Endothelial cell of umbilical vein (primary cell): ENCODE measurements around the gene SPIRE1. TPM values are rescaled to one million over a fixed set of nuclear protein-coding genes. Genes with fewer than 3 reads are reported as not detected.

Experiments used
- BruUV-seq: library from RNA; stranded (reverse); fragments of 400-500 nt; replicated peaks from 2 replicates; lab custom pipeline; 2021; lab: Mats Ljungman, UMichigan
- CTCF ChIA-PET: fragments of 300-600, 350-600 bp; sonication (Branson Sonifier 250); formaldehyde crosslinking; loops from one replicate; lab custom pipeline; 2021; ENCODE audit warnings: antibody characterized with exemption, inconsistent platforms; lab: Charles Lee
- POLR2A ChIA-PET: fragments of 300-600, 350-600 bp; sonication (Branson Sonifier 250); formaldehyde crosslinking; loops from one replicate; lab custom pipeline; 2021; ENCODE audit warnings: antibody characterized with exemption, inconsistent platforms; lab: Charles Lee
- DNase-seq: peaks from one replicate; pipeline ENCODE4 v3.0.0-alpha.2; 2011; ENCODE audit warnings: low read depth, low spot score
- FAIRE-seq: peaks from 2 replicates; lab custom pipeline; 2011; peaks lifted over from hg19 to GRCh38; lab: Jason Lieb, UNC
- H2AFZ ChIP-seq: 2 replicates; pipeline ENCODE4 v1.6.0; 2012; ENCODE audit warnings: low read depth, low read length, control low read depth, inconsistent platforms
- H3K27ac ChIP-seq: 2 replicates; pipeline ENCODE4 v1.5.1; 2011; ENCODE audit warnings: low read depth, mild to moderate bottlenecking, control low read depth, low read length, moderate library complexity; ENCODE audit not compliant: insufficient read depth
- H3K27me3 ChIP-seq, 2 experiments: 2 replicates each; pipeline versions ENCODE4 v1.6.0 to v1.6.1; 2011; ENCODE audit warnings: low read length in 2 of 2, mixed read lengths in 1 of 2; ENCODE audit not compliant: control insufficient read depth in 2 of 2, insufficient read depth in 2 of 2
- H3K36me3 ChIP-seq, 2 experiments: 2 replicates in 1 of 2; 3 replicates in 1 of 2; pipeline ENCODE4 v1.5.1; 2011; ENCODE audit warnings: low read length in 2 of 2, mild to moderate bottlenecking in 1 of 2, moderate library complexity in 1 of 2; ENCODE audit not compliant: control insufficient read depth in 2 of 2, insufficient read depth in 2 of 2; ENCODE audit errors: extremely low read depth in 1 of 2
- H3K4me1 ChIP-seq: 3 replicates; pipeline ENCODE4 v1.5.1; 2011; ENCODE audit warnings: mild to moderate bottlenecking, low read length; ENCODE audit not compliant: control insufficient read depth, insufficient read depth; ENCODE audit errors: extremely low read depth
- H3K4me2 ChIP-seq: 2 replicates; pipeline ENCODE4 v1.6.1; 2011; ENCODE audit warnings: low read length, control low read depth, mixed read lengths; ENCODE audit not compliant: insufficient read depth
- H3K4me3 ChIP-seq, 3 experiments: fragments of 200-600 bp in 1 of 3; sonication (generic), shearing (Covaris generic) in 1 of 3; replicated peaks in 1 of 3; 2 replicates each; pipeline ENCODE4 v1.5.1; 2011 to 2016; ENCODE audit warnings: control low read depth in 3 of 3, low read length in 3 of 3, mild to moderate bottlenecking in 2 of 3, inconsistent platforms in 1 of 3, low read depth in 1 of 3, moderate library complexity in 1 of 3; ENCODE audit not compliant: insufficient read depth in 1 of 3
- H3K79me2 ChIP-seq: 2 replicates; pipeline ENCODE4 v1.6.0; 2012; ENCODE audit warnings: low read length, inconsistent platforms; ENCODE audit not compliant: control insufficient read depth, insufficient read depth
- H3K9ac ChIP-seq: replicated peaks from 2 replicates; pipeline ENCODE3; 2011; ENCODE audit warnings: low read length, control low read depth; ENCODE audit not compliant: insufficient read depth; ENCODE audit errors: extremely low read depth
- H3K9me1 ChIP-seq: replicated peaks from 3 replicates; pipeline ENCODE4 v1.6.0; 2011; ENCODE audit warnings: mild to moderate bottlenecking, low read length; ENCODE audit not compliant: control insufficient read depth, insufficient read depth; ENCODE audit errors: extremely low read depth
- H3K9me3 ChIP-seq: replicated peaks from 2 replicates; pipeline ENCODE4 v1.5.1; 2012; ENCODE audit warnings: low read length, inconsistent platforms; ENCODE audit not compliant: control insufficient read depth, insufficient read depth
- H4K20me1 ChIP-seq: replicated peaks from 2 replicates; pipeline ENCODE3; 2011; ENCODE audit warnings: mild to moderate bottlenecking, low read length; ENCODE audit not compliant: control insufficient read depth, insufficient read depth; ENCODE audit errors: extremely low read depth
- EZH2 ChIP-seq: IDR thresholded peaks from 2 replicates; pipeline ENCODE4 v1.6.1; 2012; ENCODE audit warnings: borderline replicate concordance, low read depth, mild to moderate bottlenecking, moderate library complexity, low read length, inconsistent platforms; ENCODE audit not compliant: severe bottlenecking
- FOS ChIP-seq: IDR thresholded peaks from 2 replicates; pipeline ENCODE4 v1.6.1; 2011; ENCODE audit warnings: mild to moderate bottlenecking, low read length, moderate library complexity, borderline replicate concordance; ENCODE audit not compliant: insufficient read depth
- GATA2 ChIP-seq: IDR thresholded peaks from 2 replicates; pipeline ENCODE4 v1.7.0; 2011; ENCODE audit warnings: low read depth, mild to moderate bottlenecking, moderate library complexity, mixed read lengths, low read length; ENCODE audit not compliant: insufficient read length, insufficient read depth
- JUN ChIP-seq: IDR thresholded peaks from 2 replicates; pipeline ENCODE4 v1.6.1; 2011; ENCODE audit warnings: borderline replicate concordance, low read depth; ENCODE audit not compliant: insufficient read length, insufficient read depth
- MYC ChIP-seq: IDR thresholded peaks from one replicate; pipeline ENCODE4 v1.6.1; 2011; ENCODE audit warnings: mild to moderate bottlenecking, low read depth, low read length
- POLR2A ChIP-seq: IDR thresholded peaks from 2 replicates; pipeline ENCODE4 v1.6.1; 2012; ENCODE audit warnings: low read depth, mild to moderate bottlenecking, control low read depth, low read length
- POLR2AphosphoS5 ChIP-seq: IDR thresholded peaks from 2 replicates; pipeline ENCODE4 v1.6.1; 2012; ENCODE audit warnings: low read depth, mild to moderate bottlenecking, control low read depth, low read length, moderate library complexity; ENCODE audit not compliant: insufficient read depth
- dilution Hi-C: fragments of 300-500 bp; cut with MboI; formaldehyde crosslinking; loops from one replicate; pipeline ENCODE4 v1.15.0; 2019; ENCODE audit warnings: low sequenced_read_pairs; ENCODE audit not compliant: extremely low pct_ligation_motif_present
- intact Hi-C: fragments of 100-400 bp; cut with micrococcal nuclease; formaldehyde crosslinking; loops from one replicate; pipeline ENCODE4 v1.10.0; 2022
- polyA plus RNA-seq, 4 experiments: library from polyadenylated mRNA; depleted of rRNA in 3 of 4; stranded (reverse) in 3 of 4; unstranded in 1 of 4; fragments of >200 nt; gene quantifications; 2 replicates each; pipeline versions ENCODE4 v1.2.1 to v1.2.3, GENCODE V29; 2011 to 2012; ENCODE audit warnings: missing spikeins in 1 of 4
- total RNA-seq: library from RNA; stranded (reverse); gene quantifications from 2 replicates; pipeline ENCODE4 v1.2.3, GENCODE V29; 2021
- TF ChIP-seq, protein P1 (sequence below): IDR thresholded peaks from 2 replicates; pipeline ENCODE4 v1.6.1; 2011; ENCODE audit not compliant: insufficient read depth, insufficient read length
- TF ChIP-seq, protein P2 (sequence below), 2 donors: IDR thresholded peaks; 1 replicate in 1 of 2; 2 replicates in 1 of 2; pipeline ENCODE4 v1.5.1; 2011; ENCODE audit warnings: low read length in 2 of 2, mild to moderate bottlenecking in 2 of 2, moderate library complexity in 2 of 2, control low read depth in 1 of 2, inconsistent platforms in 1 of 2, low read depth in 1 of 2; ENCODE audit not compliant: insufficient read depth in 1 of 2; ENCODE audit errors: extremely low read depth in 1 of 2

SPIRE1 gene
- total and polyA plus RNA-seq, 2 donors (not counting 3 experiments of a cell fraction or from before 2014, with no cell fraction given) = 13.1 to 44.0 TPM

DNA sequence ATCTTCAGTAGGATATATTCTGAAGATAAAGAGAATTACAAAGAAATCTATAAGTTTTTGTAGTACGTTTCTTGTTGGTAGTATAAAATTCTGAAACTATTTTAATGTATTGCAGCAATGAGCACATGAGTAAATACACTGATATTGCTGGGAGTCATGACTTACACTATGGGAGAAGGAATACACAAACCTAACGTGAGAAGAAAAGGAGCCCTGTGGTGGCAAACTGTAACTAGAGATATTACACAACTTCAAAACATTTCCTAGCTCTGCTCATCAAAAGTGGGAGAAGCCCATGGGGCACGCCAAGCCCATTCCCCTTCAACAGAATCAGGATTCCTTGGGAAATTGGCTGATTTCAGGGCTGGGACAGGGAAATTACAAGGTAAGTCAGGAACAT, 20.5 kb downstream of the SPIRE1 start:
- TF ChIP-seq FOS (no peak), POLR2AphosphoS5 (no peak), EZH2 (no peak), MYC (no peak), JUN (no peak), POLR2A (no peak), GATA2 (no peak)
- TF ChIP-seq, protein P1, sequence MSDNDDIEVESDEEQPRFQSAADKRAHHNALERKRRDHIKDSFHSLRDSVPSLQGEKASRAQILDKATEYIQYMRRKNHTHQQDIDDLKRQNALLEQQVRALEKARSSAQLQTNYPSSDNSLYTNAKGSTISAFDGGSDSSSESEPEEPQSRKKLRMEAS = no peak
- TF ChIP-seq, protein P2, sequence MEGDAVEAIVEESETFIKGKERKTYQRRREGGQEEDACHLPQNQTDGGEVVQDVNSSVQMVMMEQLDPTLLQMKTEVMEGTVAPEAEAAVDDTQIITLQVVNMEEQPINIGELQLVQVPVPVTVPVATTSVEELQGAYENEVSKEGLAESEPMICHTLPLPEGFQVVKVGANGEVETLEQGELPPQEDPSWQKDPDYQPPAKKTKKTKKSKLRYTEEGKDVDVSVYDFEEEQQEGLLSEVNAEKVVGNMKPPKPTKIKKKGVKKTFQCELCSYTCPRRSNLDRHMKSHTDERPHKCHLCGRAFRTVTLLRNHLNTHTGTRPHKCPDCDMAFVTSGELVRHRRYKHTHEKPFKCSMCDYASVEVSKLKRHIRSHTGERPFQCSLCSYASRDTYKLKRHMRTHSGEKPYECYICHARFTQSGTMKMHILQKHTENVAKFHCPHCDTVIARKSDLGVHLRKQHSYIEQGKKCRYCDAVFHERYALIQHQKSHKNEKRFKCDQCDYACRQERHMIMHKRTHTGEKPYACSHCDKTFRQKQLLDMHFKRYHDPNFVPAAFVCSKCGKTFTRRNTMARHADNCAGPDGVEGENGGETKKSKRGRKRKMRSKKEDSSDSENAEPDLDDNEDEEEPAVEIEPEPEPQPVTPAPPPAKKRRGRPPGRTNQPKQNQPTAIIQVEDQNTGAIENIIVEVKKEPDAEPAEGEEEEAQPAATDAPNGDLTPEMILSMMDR (IDR thresholded peaks at IDR 0.05; ENCODE audit: extremely low read depth in 1 of 2, insufficient read depth in 1 of 2, low read depth in 1 of 2, low read length in 2 of 2) = no peak
- ChIA-PET POLR2A (no interaction called here), CTCF (interaction anchor here (0.7 to 1.3 kb wide), 3 partner anchors 9 to 30 kb away, joined by 3 to 6 read pairs (median 4); no protein-coding TSS in a partner anchor)
- DNase-seq = no peak
- dilution Hi-C loops (no loop called here), intact Hi-C loops (no loop called here)
- Histone ChIP-seq H3K27me3 (no peaks in the 10 kb centered on the region), H3K4me1 (peaks cover 18% of the 10 kb centered on the region), H3K4me2 (no peak overlapping the region), H3K27ac (no peak overlapping the region), H3K4me3 (no peak overlapping the region), H3K9me1 (no peaks in the 10 kb centered on the region), H2AFZ (no peak overlapping the region), H3K79me2 (peaks cover 67% of the 10 kb centered on the region), H3K9ac (no peak overlapping the region), H3K36me3 (peaks cover 0 to 2% of the 10 kb centered on the region in 2 experiments), H3K9me3 (no peaks in the 10 kb centered on the region), H4K20me1 (peaks cover 3% of the 10 kb centered on the region)
- no peak for FAIRE-seq
- no TSS peak for BruUV-seq
